GM12865 (cell line): Measurements from ENCODE around the gene MMP21.

Source experiments
- DNase-seq: peaks from one replicate; pipeline ENCODE4 v3.0.0; 2010; ENCODE audit warnings: low read depth
- H3K4me3 ChIP-seq: 2 replicates; pipeline ENCODE4 v1.5.1; 2011; ENCODE audit warnings: mild to moderate bottlenecking, low read depth, low read length, control low read depth
- TF ChIP-seq, protein P1 (sequence below): IDR thresholded peaks from 2 replicates; pipeline ENCODE4 v1.5.1; 2011; ENCODE audit warnings: low read length, control low read depth, low read depth, inconsistent platforms; ENCODE audit not compliant: insufficient read depth; ENCODE audit errors: missing control alignments

The MMP21 gene

DNA sequence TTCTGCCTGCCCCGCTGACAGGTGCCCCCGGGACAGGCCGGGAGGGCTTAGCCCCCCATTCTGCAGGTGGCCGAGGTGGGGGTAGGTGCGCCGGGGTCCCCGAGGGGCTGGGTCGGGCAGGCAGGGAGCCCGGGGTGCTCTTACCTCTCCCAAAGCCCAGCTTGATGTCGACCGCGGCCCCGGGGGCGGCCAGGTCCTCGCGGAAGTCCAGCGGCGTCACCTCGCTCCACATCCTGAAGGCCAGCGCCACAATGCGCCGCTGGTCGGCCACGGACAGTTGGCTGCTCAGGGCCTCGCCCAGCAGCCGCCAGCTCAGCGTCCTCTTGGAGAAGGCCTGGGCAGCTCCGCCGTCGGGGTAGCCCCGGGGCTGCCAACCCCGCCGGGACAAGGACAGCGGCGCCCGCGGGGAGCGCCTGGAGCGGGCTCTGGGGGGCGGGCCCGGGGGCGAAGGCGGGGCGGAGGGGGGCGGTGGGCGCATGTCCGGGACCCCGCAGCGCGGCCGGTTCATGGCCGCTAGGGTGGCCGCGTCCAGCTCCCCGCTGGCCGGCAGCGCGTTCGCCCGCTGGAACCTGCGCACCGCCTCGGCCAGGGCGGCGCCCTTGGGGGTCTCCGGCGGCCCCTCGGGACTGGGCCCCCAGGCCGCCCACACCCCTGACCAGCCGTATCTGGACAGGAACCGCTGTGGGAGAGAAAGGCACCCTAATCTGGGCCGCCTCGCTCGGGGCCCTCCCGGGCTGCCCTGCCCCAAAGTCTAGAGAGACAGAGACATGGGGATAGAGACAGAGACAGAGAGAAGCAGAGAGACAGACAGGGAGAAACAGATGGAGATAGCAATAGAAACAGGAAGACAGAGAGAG is 1.7 kb downstream of the MMP21 start:
- H3K4me3 ChIP-seq: no peak overlapping the region
- no peak for DNase-seq
- TF ChIP-seq, protein P1, sequence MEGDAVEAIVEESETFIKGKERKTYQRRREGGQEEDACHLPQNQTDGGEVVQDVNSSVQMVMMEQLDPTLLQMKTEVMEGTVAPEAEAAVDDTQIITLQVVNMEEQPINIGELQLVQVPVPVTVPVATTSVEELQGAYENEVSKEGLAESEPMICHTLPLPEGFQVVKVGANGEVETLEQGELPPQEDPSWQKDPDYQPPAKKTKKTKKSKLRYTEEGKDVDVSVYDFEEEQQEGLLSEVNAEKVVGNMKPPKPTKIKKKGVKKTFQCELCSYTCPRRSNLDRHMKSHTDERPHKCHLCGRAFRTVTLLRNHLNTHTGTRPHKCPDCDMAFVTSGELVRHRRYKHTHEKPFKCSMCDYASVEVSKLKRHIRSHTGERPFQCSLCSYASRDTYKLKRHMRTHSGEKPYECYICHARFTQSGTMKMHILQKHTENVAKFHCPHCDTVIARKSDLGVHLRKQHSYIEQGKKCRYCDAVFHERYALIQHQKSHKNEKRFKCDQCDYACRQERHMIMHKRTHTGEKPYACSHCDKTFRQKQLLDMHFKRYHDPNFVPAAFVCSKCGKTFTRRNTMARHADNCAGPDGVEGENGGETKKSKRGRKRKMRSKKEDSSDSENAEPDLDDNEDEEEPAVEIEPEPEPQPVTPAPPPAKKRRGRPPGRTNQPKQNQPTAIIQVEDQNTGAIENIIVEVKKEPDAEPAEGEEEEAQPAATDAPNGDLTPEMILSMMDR: no peak

DNA sequence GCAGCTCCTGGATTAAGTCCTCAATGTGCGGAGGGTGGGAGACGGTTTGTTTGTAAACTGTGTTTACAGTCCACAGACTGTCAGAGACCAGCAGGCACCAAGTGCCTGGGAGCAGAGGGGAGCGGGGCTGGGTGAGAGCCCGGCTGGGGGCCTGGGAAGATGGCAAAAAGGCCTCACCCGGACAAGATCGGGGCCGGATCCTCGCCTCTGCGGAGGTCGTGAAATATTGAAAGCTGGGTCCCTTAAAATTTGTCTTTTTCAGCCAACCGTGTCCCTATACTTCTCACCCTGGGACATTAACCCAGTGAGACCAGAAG is 2.8 kb downstream of the MMP21 start:
- no peak overlapping the region for H3K4me3 ChIP-seq
- TF ChIP-seq, protein P1: no peak
- no peak for DNase-seq

DNA sequence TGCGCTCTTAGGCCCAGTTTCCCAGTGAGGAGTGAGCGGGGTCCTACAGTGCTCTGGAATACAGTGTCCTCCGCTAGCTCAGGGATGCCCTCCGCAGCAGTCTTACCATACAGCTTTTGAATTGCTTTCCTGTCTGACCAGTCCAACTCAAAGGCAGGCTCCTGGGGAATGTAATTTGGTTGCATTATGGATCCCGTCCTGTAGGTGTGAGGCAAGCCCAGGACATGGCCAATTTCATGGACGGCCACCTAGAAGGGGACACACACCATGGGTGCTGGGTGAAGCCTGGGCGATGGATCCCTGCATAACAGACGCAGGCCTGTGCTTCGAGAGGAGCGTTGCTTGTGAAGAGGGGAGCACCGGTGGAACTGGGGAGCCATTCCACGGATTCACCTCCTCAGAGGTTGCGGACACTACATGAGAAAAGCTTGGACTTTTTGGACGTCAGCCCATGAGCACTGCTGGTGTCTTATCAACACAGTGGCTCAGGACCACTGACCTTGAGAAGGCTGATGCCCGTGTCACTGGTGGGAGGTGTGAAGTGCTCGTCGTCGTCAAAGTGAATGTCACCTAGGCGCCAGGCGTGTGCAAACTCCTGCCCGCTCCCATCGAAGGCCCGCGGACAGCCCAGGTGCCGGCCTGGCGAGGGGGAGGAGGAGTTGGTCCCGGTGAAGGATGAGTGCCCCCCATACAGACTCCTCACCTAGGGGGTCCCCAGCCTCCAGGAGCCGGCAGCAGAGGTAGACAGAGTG is 3.3 kb downstream of the MMP21 start:
- TF ChIP-seq, protein P1: no peak
- DNase-seq: no peak

DNA sequence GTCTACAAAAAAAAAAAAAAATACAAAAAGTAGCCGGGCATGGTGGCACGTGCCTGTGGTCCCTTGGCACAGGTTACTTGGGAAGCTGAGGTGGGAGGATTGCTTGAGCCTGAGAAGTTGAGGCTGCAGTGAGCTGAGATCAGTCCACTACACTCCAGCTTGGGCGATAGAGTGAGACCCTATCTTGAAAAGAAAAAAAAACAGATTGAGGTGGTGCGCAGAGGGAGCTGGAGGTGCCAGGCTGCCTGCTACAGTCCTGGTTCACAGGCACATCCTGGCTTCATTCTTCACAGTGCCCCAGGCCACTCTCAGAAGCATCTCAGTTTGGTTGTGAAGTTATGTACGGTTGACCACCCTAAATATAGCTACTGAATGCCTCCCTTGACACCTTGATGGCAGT is 4.8 kb downstream of the MMP21 start:
- TF ChIP-seq, protein P1: no peak
- no peak for DNase-seq

More for the DNA sequence above, 3.3 kb downstream of the MMP21 start:
- no peak overlapping the region for H3K4me3 ChIP-seq

DNA sequence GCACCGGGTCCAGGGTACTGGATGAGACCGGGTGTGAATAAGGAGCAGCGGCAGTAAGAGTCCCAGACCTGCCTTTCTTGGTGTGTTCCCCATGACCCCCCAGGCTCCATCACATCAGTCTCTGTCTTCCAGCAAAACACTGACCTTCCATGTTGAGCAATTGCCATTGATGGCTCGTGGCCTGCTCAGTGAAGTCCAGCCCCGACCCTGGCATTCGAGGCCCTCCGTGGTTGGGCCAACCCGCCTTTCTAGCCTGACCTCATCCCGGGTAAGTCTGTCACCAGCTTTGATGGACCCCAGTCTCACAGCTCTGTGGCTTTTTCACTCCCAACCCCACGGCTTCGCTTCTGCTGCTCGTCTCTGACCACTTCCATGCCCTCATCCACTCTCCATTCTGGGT is 6.4 kb downstream of the MMP21 start:
- H3K4me3 ChIP-seq: no peak overlapping the region
- DNase-seq: no peak
- TF ChIP-seq, protein P1: no peak

More for the DNA sequence above, 4.8 kb downstream of the MMP21 start:
- no peak overlapping the region for H3K4me3 ChIP-seq

DNA sequence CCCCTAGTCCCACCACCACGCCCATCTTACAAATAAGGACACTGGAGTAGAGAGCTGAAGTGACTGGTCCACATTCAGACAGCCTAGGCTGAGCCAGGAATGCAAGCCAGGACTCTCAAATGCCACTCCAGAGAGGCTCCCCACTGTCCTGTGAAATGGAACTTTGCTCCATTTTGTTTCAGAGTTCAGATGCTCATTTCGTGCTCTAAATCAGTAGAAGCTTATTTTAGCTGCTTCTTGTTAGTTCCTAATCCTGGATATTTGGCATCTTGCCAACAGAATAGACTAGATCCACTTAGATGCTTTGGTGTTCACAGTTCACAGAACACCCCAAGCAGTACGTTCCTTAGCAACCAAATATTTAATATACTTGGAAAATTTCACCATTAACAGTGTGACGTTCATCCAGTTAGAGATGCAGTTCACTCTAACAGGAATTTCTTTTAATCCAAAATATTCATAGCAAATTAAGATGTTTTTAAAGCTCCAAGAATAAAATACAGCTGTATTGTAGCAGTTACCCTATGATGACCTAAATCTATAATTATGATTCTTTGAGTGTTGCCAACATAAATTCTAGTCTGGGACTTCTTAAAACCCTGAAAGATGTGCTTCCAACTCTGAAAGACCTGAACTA is 7.3 kb downstream of the MMP21 start:
- no peak for DNase-seq
- no peak overlapping the region for H3K4me3 ChIP-seq
- TF ChIP-seq, protein P1: no peak
